HG03460 (cell line): ENCODE measurements around the gene TOR3A.

Experiments
- ATAC-seq: cut with Tn5 transposase; IDR thresholded peaks from one replicate; pipeline ENCODE4 v1.9.1; 2021; ENCODE audit not compliant: unreplicated experiment

Gene TOR3A

GRCh38 chr1:179066471-179066870 is 15.4 kb upstream of the TOR3A start:
- ATAC-seq, result no peak

- no peak for ATAC-seq
These were observed 4.5 kb upstream of the TOR3A start for GRCh38 chr1:179077396-179077795.

DNA sequence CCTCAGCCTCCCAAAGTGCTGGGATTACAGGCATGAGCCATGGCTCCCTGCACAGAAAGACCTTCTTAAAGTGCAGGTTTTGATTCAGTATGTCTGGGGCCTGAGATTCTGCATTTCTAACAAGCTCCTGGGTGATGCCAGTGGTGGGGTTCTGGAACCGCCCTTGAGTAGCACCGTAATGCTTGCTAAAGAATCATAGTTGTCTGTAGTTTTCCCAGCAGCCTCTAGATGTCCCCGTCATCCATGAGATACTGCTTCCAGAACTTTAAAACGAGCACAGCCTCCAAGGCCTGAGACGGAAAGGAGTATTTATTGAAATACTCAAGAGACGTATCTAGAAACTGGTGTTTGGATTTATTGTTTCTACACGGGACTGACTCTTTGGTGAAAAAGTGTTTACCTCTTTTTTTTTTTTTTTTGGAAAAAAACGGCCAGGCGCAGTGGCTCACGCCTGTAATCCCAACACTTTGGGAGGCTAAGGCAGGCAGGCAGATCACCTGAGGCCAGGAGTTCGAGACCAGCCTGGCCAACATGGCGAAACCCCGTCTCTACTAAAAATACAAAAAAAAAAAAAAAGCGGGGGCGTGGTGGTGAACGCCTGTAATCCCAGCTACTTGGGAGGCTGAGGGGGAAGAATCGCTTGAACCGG is 2.6 kb upstream of the TOR3A start:
- no peak for ATAC-seq

GRCh38 chr1:179080866-179081686 is 794 bp upstream of the TOR3A start:
- peak; percentile 3 for ATAC-seq

DNA sequence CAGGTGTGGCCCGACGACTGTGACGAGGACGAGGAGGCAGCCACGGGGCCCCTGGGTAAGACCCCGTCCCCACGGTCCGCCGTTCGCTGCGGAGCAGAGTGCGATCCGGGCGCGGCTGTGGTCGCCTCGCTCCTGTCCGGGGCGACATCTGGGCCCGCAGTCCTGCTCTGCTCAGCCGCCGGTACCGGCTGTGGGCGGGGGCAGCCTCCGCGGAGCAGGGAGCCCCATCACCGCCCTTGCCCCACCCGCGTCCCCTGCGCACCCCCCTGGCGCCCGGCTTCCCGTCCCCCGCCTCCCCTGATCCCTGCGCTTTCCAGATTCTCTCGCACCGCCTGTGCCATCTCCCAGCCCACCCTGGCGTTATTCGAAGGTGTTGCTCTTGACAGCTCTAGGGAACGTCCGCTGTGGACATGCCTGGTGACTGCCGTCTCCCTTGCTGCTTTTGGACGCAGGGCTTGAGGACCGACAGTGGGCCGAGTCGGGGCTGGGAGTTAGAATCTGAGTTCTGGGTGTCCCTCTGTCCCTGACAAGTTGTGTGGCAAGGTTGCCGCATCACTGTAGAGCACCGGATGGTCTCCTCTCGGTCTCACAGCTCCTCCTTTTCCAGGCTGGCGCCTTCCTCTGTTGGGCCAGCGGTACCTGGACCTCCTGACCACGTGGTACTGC is 596 bp downstream of the TOR3A start:
- ATAC-seq, result peak; percentile 7

DNA sequence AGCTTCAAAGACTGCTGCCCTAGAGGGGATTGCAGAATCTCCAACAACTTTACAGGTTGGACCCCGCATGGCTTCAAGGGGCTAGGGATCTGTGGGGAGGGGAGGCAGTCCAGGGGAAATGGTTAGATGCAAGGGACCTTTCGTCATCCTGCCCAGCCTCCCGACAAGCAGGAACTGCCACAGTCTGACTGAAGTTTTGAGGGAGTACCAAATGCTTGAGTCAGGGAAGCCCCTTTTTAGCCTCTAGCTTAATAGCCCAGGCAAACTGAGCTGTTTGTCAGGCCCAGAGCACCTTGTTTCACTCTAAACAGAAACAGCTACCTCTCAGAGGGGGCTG is 1.1 kb downstream of the TOR3A start:
- no peak for ATAC-seq

- no peak for ATAC-seq
These were observed 1.7 kb downstream of the TOR3A start for GRCh38 chr1:179083533-179083932.

GRCh38 chr1:179087665-179088064 is 5.8 kb downstream of the TOR3A start:
- ATAC-seq, result no peak

DNA sequence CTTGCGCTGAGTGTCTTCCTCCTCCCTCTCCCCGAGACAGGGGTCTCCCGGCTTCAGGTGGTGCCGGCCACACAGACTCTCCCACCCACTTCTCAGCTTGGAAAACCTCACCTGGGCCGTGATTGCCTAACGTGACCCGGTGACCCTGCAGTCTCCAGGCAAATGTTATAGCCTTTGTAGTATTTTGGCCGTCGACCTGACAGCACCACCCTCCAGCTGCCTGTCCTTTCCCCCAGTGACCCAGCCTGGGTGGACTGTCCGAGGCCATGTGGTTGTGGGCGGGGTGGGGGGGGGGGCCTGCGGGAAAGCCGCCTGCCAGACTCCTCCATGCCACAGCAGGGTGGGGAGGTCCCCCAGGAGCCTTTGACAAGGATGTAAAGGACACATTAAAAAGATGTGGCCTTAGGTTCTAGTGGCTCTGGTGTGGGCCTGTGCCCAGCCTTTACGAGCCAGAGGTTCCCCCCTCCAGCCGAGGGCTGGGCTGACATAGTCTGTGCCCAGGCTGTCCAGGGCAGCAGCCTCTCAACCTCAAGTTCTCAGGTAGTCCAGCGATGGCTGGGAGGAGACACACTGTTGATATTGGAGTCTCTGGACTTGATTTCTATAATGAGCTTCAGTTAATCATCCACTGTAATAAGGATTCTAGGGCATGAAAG is 8.1 kb downstream of the TOR3A start:
- no peak for ATAC-seq

DNA sequence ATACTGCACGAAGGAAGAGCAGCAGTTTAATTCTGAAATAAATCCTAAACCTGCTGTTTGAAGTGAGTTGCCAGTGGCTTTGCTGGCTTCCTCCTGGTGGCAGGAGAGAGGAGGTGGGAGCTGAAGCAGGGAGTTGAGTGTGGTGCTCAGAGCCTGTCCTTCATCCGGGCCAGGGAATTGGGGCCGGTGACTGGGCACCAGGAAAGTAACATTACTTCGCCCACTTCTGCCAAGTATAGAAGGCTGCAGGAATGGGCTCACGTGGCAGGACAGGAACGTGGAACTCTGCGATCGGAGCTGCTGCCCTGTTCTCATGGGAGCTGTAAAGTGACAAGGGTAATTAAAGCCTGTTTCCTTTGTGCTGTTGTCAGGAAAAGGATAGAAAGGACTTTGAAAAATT is 8.7 kb downstream of the TOR3A start:
- ATAC-seq, result no peak

- ATAC-seq, result no peak
These were observed 9.1 kb downstream of the TOR3A start for GRCh38 chr1:179090923-179091322.

GRCh38 chr1:179091691-179092165 is 9.9 kb downstream of the TOR3A start:
- ATAC-seq, result no peak

GRCh38 chr1:179092896-179093461 is 11.1 kb downstream of the TOR3A start:
- ATAC-seq, result no peak

DNA sequence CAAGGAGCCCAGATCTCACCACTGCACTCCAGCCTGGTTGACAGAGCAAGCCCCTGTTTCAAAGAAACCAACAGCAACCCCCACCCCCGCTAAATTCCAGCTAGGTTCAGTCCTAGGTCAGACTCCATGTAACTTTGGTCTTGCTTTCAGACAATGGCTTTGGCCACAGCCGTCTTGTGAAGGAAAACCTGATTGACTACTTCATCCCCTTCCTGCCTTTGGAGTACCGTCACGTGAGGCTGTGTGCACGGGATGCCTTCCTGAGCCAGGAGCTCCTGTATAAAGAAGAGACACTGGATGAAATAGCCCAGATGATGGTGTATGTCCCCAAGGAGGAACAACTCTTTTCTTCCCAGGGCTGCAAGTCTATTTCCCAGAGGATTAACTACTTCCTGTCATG is 12.9 kb downstream of the TOR3A start:
- ATAC-seq, result no peak

GRCh38 chr1:179095377-179095776 is 13.5 kb downstream of the TOR3A start:
- no peak for ATAC-seq

GRCh38 chr1:179095924-179096323 is 14.1 kb downstream of the TOR3A start:
- ATAC-seq, result no peak

- ATAC-seq, result no peak
These were observed 18.0 kb downstream of the TOR3A start for GRCh38 chr1:179099891-179100290.

- no peak for ATAC-seq
These were observed 19.7 kb downstream of the TOR3A start for GRCh38 chr1:179101566-179101965.

DNA sequence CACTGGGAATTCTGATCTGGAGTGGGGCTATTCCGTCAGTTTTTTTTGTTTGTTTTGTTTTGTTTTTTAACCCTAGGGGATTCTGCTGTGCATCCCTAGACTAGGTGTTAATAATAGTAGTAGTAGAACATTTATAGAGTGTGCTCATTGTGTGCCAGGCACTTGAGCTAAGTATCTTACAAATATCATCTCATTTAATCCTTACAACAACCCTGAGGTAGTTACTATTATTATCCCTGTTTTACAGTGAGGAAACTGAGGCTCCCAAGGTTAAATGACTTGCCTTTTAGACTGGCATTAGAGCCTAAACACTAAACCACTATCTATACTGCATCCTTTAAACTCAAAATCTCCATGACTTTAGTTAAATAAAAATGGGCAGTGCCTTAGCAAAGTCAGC is 22.1 kb downstream of the TOR3A start:
- no peak for ATAC-seq

GRCh38 chr1:179104611-179105250 is 22.9 kb downstream of the TOR3A start:
- ATAC-seq, result no peak

- no peak for ATAC-seq
These were observed 23.5 kb downstream of the TOR3A start for GRCh38 chr1:179105393-179105792.
